CD4-positive, alpha-beta T cell (primary cell): ENCODE data around the gene PDE5A. TPM values are rescaled to one million over a fixed set of nuclear protein-coding genes. Genes with fewer than 3 reads are reported as not detected.
A peak's percentile ranks its signal among the peaks of the same experiment; 100 is the strongest.

Experiments used
- ATAC-seq: fragments of 200-7000 bp; cut with Tn5 transposase; one replicate; pipeline ENCODE4 v1.10.0; 2022; ENCODE audit warnings: mild to moderate bottlenecking; ENCODE audit not compliant: poor library complexity
- CTCF ChIA-PET: fragments of 350-600 bp; sonication (Branson Sonifier 250); formaldehyde crosslinking; loops from one replicate; lab custom pipeline; 2021; ENCODE audit warnings: antibody characterized with exemption, inconsistent platforms; lab: Charles Lee
- POLR2A ChIA-PET: fragments of 350-600 bp; sonication (Branson Sonifier 250); formaldehyde crosslinking; loops from one replicate; lab custom pipeline; 2021; ENCODE audit warnings: antibody characterized with exemption, inconsistent platforms; lab: Charles Lee
- DNase-seq, 14 experiments: peaks; one replicate each; pipeline ENCODE4 v3.0.0-alpha.2; 2013 to 2020; ENCODE audit warnings: mixed read lengths in 2 of 14
- H3K27ac ChIP-seq, 2 donors: one replicate each; pipeline versions ENCODE4 v1.5.1 to v1.7.0; 2013; ENCODE audit warnings: low read length in 2 of 2, low read depth in 1 of 2, mild to moderate bottlenecking in 1 of 2
- H3K27me3 ChIP-seq, 2 experiments: 1 replicate in 1 of 2; 2 replicates in 1 of 2; pipeline versions ENCODE4 v1.6.1 to v1.7.0; 2013; ENCODE audit warnings: low read length in 2 of 2, control low read depth in 1 of 2, mild to moderate bottlenecking in 1 of 2, moderate library complexity in 1 of 2; ENCODE audit not compliant: insufficient read depth in 2 of 2, control insufficient read depth in 1 of 2
- H3K36me3 ChIP-seq: one replicate; pipeline ENCODE4 v1.6.1; 2013; ENCODE audit warnings: low read length, control low read depth; ENCODE audit not compliant: insufficient read depth
- H3K4me1 ChIP-seq: one replicate; pipeline ENCODE4 v1.6.1; 2013; ENCODE audit warnings: low read length, control low read depth; ENCODE audit not compliant: insufficient read depth
- H3K4me3 ChIP-seq: one replicate; pipeline ENCODE4 v1.5.1; 2013; ENCODE audit warnings: mild to moderate bottlenecking, low read length, moderate library complexity
- H3K9me3 ChIP-seq, 2 experiments: 1 replicate in 1 of 2; 2 replicates in 1 of 2; pipeline versions ENCODE4 v1.6.1 to v1.7.0; 2013; ENCODE audit warnings: low read length in 2 of 2, mild to moderate bottlenecking in 2 of 2, control low read depth in 1 of 2, moderate library complexity in 1 of 2; ENCODE audit not compliant: control insufficient read depth in 1 of 2, insufficient read depth in 1 of 2
- H3K27ac Mint-ChIP-seq: one replicate; pipeline ENCODE4 v1.8.0; 2020; ENCODE audit warnings: mixed read lengths
- H3K27me3 Mint-ChIP-seq: one replicate; pipeline ENCODE4 v1.8.0; 2021; ENCODE audit warnings: mixed read lengths
- H3K36me3 Mint-ChIP-seq: one replicate; pipeline ENCODE4 v1.8.0; 2021; ENCODE audit warnings: low read depth, mixed read lengths
- H3K4me1 Mint-ChIP-seq: one replicate; pipeline ENCODE4 v1.8.0; 2021; ENCODE audit warnings: low read depth, mixed read lengths
- H3K4me3 Mint-ChIP-seq: one replicate; pipeline ENCODE4 v1.8.0; 2020; ENCODE audit warnings: mild to moderate bottlenecking, mixed read lengths
- H3K9me3 Mint-ChIP-seq: one replicate; pipeline ENCODE4 v1.8.0; 2020; ENCODE audit warnings: mixed read lengths
- intact Hi-C, 2 experiments: fragments of 100-400 bp; cut with DNase I in 1 of 2; cut with micrococcal nuclease in 1 of 2; formaldehyde crosslinking; loops; one replicate each; pipeline versions ENCODE4 v1.15.1 to v1.9.0; 2023 to 2025; cut with DNase I, micrococcal nuclease
- total RNA-seq, 174 experiments: library from RNA in 2 of 174; stranded (reverse) in 2 of 174; gene quantifications; one replicate each; pipeline ENCODE4 v1.2.3 and lab custom pipeline; 2021 to 2026
- TF ChIP-seq, protein P1 (sequence below): fragments of 200-600 bp; IDR thresholded peaks from one replicate; pipeline ENCODE4 v1.8.0; 2022; ENCODE audit warnings: antibody characterized with exemption, mild to moderate bottlenecking

Gene PDE5A
- total RNA-seq, 2 experiments from 2014 or later, result 0.11 to 0.56 TPM

- intact Hi-C loops, result loop anchor here (5.0 to 10.0 kb wide), 3 partner anchors 172 to 644 kb away; no protein-coding TSS in a partner anchor
- no peak overlapping the region for H3K4me3 ChIP-seq
- peaks cover 28% of the 10 kb centered on the region for H3K4me1 Mint-ChIP-seq
- no peak overlapping the region for H3K27ac Mint-ChIP-seq
- peaks cover 5 to 6% of the 10 kb centered on the region in 2 experiments for H3K27me3 ChIP-seq
- no peak for DNase-seq
- no peak overlapping the region for H3K27ac ChIP-seq
- H3K36me3 Mint-ChIP-seq, result no peaks in the 10 kb centered on the region
- TF ChIP-seq, protein P1, sequence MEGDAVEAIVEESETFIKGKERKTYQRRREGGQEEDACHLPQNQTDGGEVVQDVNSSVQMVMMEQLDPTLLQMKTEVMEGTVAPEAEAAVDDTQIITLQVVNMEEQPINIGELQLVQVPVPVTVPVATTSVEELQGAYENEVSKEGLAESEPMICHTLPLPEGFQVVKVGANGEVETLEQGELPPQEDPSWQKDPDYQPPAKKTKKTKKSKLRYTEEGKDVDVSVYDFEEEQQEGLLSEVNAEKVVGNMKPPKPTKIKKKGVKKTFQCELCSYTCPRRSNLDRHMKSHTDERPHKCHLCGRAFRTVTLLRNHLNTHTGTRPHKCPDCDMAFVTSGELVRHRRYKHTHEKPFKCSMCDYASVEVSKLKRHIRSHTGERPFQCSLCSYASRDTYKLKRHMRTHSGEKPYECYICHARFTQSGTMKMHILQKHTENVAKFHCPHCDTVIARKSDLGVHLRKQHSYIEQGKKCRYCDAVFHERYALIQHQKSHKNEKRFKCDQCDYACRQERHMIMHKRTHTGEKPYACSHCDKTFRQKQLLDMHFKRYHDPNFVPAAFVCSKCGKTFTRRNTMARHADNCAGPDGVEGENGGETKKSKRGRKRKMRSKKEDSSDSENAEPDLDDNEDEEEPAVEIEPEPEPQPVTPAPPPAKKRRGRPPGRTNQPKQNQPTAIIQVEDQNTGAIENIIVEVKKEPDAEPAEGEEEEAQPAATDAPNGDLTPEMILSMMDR, result no peak
- ChIA-PET POLR2A (no interaction called here), CTCF (interaction anchor here (0.6 kb wide), 1 partner anchor 327 kb away, joined by 3 read pairs; no protein-coding TSS in a partner anchor)
- H3K9me3 ChIP-seq, result no peaks in the 10 kb centered on the region
- no peaks in the 10 kb centered on the region for H3K9me3 Mint-ChIP-seq
- no peaks in the 10 kb centered on the region for H3K36me3 ChIP-seq
- H3K4me1 ChIP-seq, result peaks cover 23% of the 10 kb centered on the region
- peaks cover 23% of the 10 kb centered on the region for H3K27me3 Mint-ChIP-seq
- ATAC-seq, result no peak
- peak overlapping the region; percentile 90 for H3K4me3 Mint-ChIP-seq
These were observed 2.2 kb downstream of the PDE5A start for GRCh38 chr4:119626420-119626819.

GRCh38 chr4:119625761-119626160 is 2.8 kb downstream of the PDE5A start:
- peaks cover 28% of the 10 kb centered on the region for H3K27me3 Mint-ChIP-seq
- ChIA-PET CTCF (no interaction called here), POLR2A (no interaction called here)
- ATAC-seq (no peak), DNase-seq (no peak)
- Histone ChIP-seq H3K4me3 (no peak overlapping the region), H3K36me3 (no peaks in the 10 kb centered on the region), H3K27me3 (peaks cover 5 to 7% of the 10 kb centered on the region in 2 experiments), H3K9me3 (no peaks in the 10 kb centered on the region), H3K27ac (no peak overlapping the region), H3K4me1 (peaks cover 23% of the 10 kb centered on the region)
- H3K27ac Mint-ChIP-seq, result no peak overlapping the region
- intact Hi-C loops, result loop anchor here (2.0 to 10.0 kb wide), 4 partner anchors 171 to 643 kb away; no protein-coding TSS in a partner anchor
- H3K4me3 Mint-ChIP-seq, result no peak overlapping the region
- H3K36me3 Mint-ChIP-seq, result no peaks in the 10 kb centered on the region
- H3K9me3 Mint-ChIP-seq, result no peaks in the 10 kb centered on the region
- peaks cover 28% of the 10 kb centered on the region for H3K4me1 Mint-ChIP-seq
- TF ChIP-seq, protein P1, result no peak

- Histone ChIP-seq H3K9me3 (no peaks in the 10 kb centered on the region), H3K4me1 (peaks cover 21% of the 10 kb centered on the region), H3K27ac (no peak overlapping the region), H3K4me3 (no peak overlapping the region), H3K27me3 (peaks cover 7 to 8% of the 10 kb centered on the region in 2 experiments), H3K36me3 (no peaks in the 10 kb centered on the region)
- Mint-ChIP-seq H3K4me3 (peak overlapping the region; percentile 11), H3K27ac (no peak overlapping the region), H3K36me3 (no peaks in the 10 kb centered on the region), H3K9me3 (no peaks in the 10 kb centered on the region), H3K27me3 (peaks cover 42% of the 10 kb centered on the region), H3K4me1 (peaks cover 20% of the 10 kb centered on the region)
- ChIA-PET CTCF (interaction anchor here (1.2 to 1.3 kb wide), 2 partner anchors 9 to 20 kb away, joined by 3 read pairs; no protein-coding TSS in a partner anchor), POLR2A (interaction anchor here (0.7 kb wide), 1 partner anchor 16 kb away, joined by 4 read pairs; no protein-coding TSS in a partner anchor)
- no peak for ATAC-seq
- TF ChIP-seq, protein P1, result no peak
- no peak for DNase-seq
- intact Hi-C loops, result loop anchor here (2.0 to 10.0 kb wide), 3 partner anchors 170 to 430 kb away; no protein-coding TSS in a partner anchor
These were observed 4.2 kb downstream of the PDE5A start for GRCh38 chr4:119624356-119624755.
